HepG2 (cell line): Measurements from ENCODE around the gene ARPC3. TPM values are rescaled to one million over a fixed set of nuclear protein-coding genes. Genes with fewer than 3 reads are reported as not detected.

Experiments used
- CERS6 ChIP-seq: sonication (generic); formaldehyde crosslinking; IDR thresholded peaks from 2 replicates; pipeline ENCODE4 v1.5.0; 2020; ENCODE audit warnings: missing genetic modification reagents
- CSRNP2 ChIP-seq: sonication (generic); formaldehyde crosslinking; conservative IDR thresholded peaks from 2 replicates; pipeline ENCODE4 v1.8.0; 2022; ENCODE audit warnings: low read depth, missing genetic modification reagents
- DR1 ChIP-seq: sonication (generic); formaldehyde crosslinking; IDR thresholded peaks from 2 replicates; pipeline ENCODE4 v1.8.0; 2021; ENCODE audit warnings: mild to moderate bottlenecking, missing genetic modification reagents, inconsistent platforms
- ETV6 ChIP-seq: sonication (generic); formaldehyde crosslinking; conservative IDR thresholded peaks from 2 replicates; pipeline ENCODE4 v1.4.0; 2020; ENCODE audit warnings: missing genetic modification reagents
- GZF1 ChIP-seq: sonication (generic); formaldehyde crosslinking; IDR thresholded peaks from 2 replicates; pipeline ENCODE4 v1.5.1; 2020; ENCODE audit warnings: mild to moderate bottlenecking, missing genetic modification reagents
- JDP2 ChIP-seq: sonication (generic); formaldehyde crosslinking; IDR thresholded peaks from 2 replicates; pipeline ENCODE4 v1.8.1; 2022; ENCODE audit warnings: missing genetic modification reagents, borderline replicate concordance
- KLF16 ChIP-seq, 2 experiments: sonication (generic) in 1 of 2; formaldehyde crosslinking in 1 of 2; IDR thresholded peaks; 2 replicates each; pipeline versions ENCODE4 v1.6.1 to v1.8.0; 2016 to 2023; ENCODE audit warnings: missing genetic modification reagents in 2 of 2, missing compliant biosample characterization in 1 of 2
- POGZ ChIP-seq: sonication (generic); formaldehyde crosslinking; IDR thresholded peaks from 2 replicates; pipeline ENCODE4 v1.4.0; 2020; ENCODE audit warnings: mild to moderate bottlenecking, missing genetic modification reagents
- ZBTB40 ChIP-seq, 2 experiments: fragments of 450-650 bp in 1 of 2; sonication (generic) in 1 of 2; formaldehyde crosslinking in 1 of 2; IDR thresholded peaks; 2 replicates each; pipeline versions ENCODE4 v1.6.1 to v1.8.0; 2016 to 2022; ENCODE audit warnings: antibody characterized with exemption in 1 of 2, mild to moderate bottlenecking in 1 of 2, missing genetic modification reagents in 1 of 2
- ZC3H13 ChIP-seq: sonication (generic); formaldehyde crosslinking; IDR thresholded peaks from 2 replicates; pipeline ENCODE4 v1.8.1; 2023; ENCODE audit warnings: mild to moderate bottlenecking, missing genetic modification reagents, moderate library complexity
- ZNF674 ChIP-seq: sonication (generic); formaldehyde crosslinking; IDR thresholded peaks from 2 replicates; pipeline ENCODE4 v1.5.0; 2020; ENCODE audit warnings: low read depth, mild to moderate bottlenecking, missing genetic modification reagents
- ZNF737 ChIP-seq: sonication (generic); formaldehyde crosslinking; IDR thresholded peaks from 2 replicates; pipeline ENCODE4 v1.5.0; 2020; ENCODE audit warnings: missing genetic modification reagents, mild to moderate bottlenecking, borderline replicate concordance
- ZUFSP ChIP-seq: sonication (generic); formaldehyde crosslinking; IDR thresholded peaks from 2 replicates; pipeline ENCODE4 v1.9.0; 2021; ENCODE audit warnings: missing genetic modification reagents, mild to moderate bottlenecking, borderline replicate concordance
- ZZZ3 ChIP-seq: sonication (generic); formaldehyde crosslinking; IDR thresholded peaks from 2 replicates; pipeline ENCODE4 v1.4.0; 2020; ENCODE audit warnings: missing genetic modification reagents, mild to moderate bottlenecking, borderline replicate concordance
- polyA plus RNA-seq, 8 experiments: library from polyadenylated mRNA; depleted of rRNA in 3 of 8; stranded (reverse) in 7 of 8; unstranded in 1 of 8; fragments of >200 nt; fragmentation: Illumina TruSeq in 4 of 8; extraction: Trizol in 4 of 8; gene quantifications; 2 replicates each; pipeline versions ENCODE4 v1.2.1 to v1.2.3, GENCODE V29; 2011 to 2016; ENCODE audit warnings: low read depth in 4 of 8, missing spikeins in 1 of 8, mixed read lengths in 1 of 8; ENCODE audit not compliant: insufficient read depth in 1 of 8
- total RNA-seq, 5 experiments: library from RNA; depleted of rRNA; stranded (reverse); fragments of >200 nt; fragmentation: Illumina TruSeq; extraction: Trizol; gene quantifications; 2 replicates each; pipeline ENCODE4 v1.2.3, GENCODE V29; 2016; ENCODE audit warnings: low read depth in 1 of 5

ARPC3 gene
- total and polyA plus RNA-seq, 2 of the 13 experiments (the other 11 are each of a cell fraction or from before 2014, with no cell fraction given) = 32.7 to 234 TPM

- TF ChIP-seq ETV6 (CRISPR knock-in tag) (peak; percentile 98), ZNF674 (CRISPR knock-in tag) (0 out of 2 replicates have a peak, but pooled peaks have one; percentile 31), ZC3H13 (CRISPR knock-in tag) (no peak; the same call in 1 of the 2 replicates), ZBTB40 (IDR thresholded peaks at IDR 0.05) (peak; percentile 80), ZBTB40 (CRISPR knock-in tag; IDR thresholded peaks at IDR 0.05) (no peak), KLF16 (CRISPR knock-in tag; IDR thresholded peaks at IDR 0.05) (peak in 1 of 2 experiments; percentile 52; a peak in 1 of 4 replicates), DR1 (CRISPR knock-in tag) (peak; percentile 67; the same call in 1 of the 2 replicates), CERS6 (CRISPR knock-in tag) (no peak), GZF1 (CRISPR knock-in tag) (0 out of 2 replicates have a peak, but pooled peaks have one; percentile 33), ZNF737 (no peak), JDP2 (no peak), ZUFSP (CRISPR knock-in tag) (no peak), ZZZ3 (CRISPR knock-in tag) (no peak; the same call in 1 of the 2 replicates), CSRNP2 (CRISPR knock-in tag) (no peak), POGZ (peak; percentile 83)
Observed at GRCh38 chr12:110449799-110450497, at the start of gene ARPC3 (continued).
